HEK293T (cell line): ENCODE results near the gene ADIRF.

Source experiments
- CTCF ChIA-PET: fragments of 350-600 bp; formaldehyde crosslinking; extraction: SDS; loops from one replicate; lab custom pipeline; 2021; ENCODE audit warnings: antibody characterized with exemption, inconsistent platforms; lab: Yijun Ruan, JAX
- POLR2A ChIA-PET: fragments of 350-600 bp; formaldehyde crosslinking; extraction: SDS; loops from one replicate; lab custom pipeline; 2020; ENCODE audit warnings: antibody characterized with exemption, inconsistent platforms; lab: Yijun Ruan, JAX
- DNase-seq: peaks from one replicate; pipeline ENCODE4 v3.0.0; 2012; ENCODE audit warnings: mixed read lengths; ENCODE audit errors: extremely low spot score
- ARNT ChIP-seq: fragments of 450-650 bp; IDR thresholded peaks from 2 replicates; pipeline ENCODE4 v1.6.1; 2017; ENCODE audit warnings: mild to moderate bottlenecking
- BHLHE40 ChIP-seq: fragments of 450-650 bp; IDR thresholded peaks from 2 replicates; pipeline ENCODE4 v1.6.1; 2016; ENCODE audit warnings: mild to moderate bottlenecking, moderate library complexity, borderline replicate concordance
- CTBP1 ChIP-seq: fragments of 450-650 bp; IDR thresholded peaks from 2 replicates; pipeline ENCODE4 v1.6.1; 2016; ENCODE audit warnings: borderline replicate concordance
- ELF4 ChIP-seq: fragments of 450-650 bp; IDR thresholded peaks from 2 replicates; pipeline ENCODE4 v1.6.1; 2017; ENCODE audit warnings: antibody characterized with exemption
- FOXA1 ChIP-seq: fragments of 450-650 bp; IDR thresholded peaks from 2 replicates; pipeline ENCODE4 v1.6.1; 2016; ENCODE audit warnings: mild to moderate bottlenecking
- FOXK2 ChIP-seq: fragments of 450-650 bp; IDR thresholded peaks from 2 replicates; pipeline ENCODE4 v1.6.1; 2016; ENCODE audit warnings: mild to moderate bottlenecking
- FOXM1 ChIP-seq: fragments of 450-650 bp; IDR thresholded peaks from 2 replicates; pipeline ENCODE4 v1.6.1; 2017; ENCODE audit warnings: mild to moderate bottlenecking, borderline replicate concordance
- HDGF ChIP-seq: fragments of 450-650 bp; IDR thresholded peaks from 2 replicates; pipeline ENCODE4 v1.6.1; 2017; ENCODE audit warnings: antibody characterized with exemption, borderline replicate concordance
- L3MBTL2 ChIP-seq: fragments of 450-650 bp; conservative IDR thresholded peaks from 2 replicates; pipeline ENCODE4 v1.6.1; 2016; ENCODE audit warnings: mild to moderate bottlenecking
- LEF1 ChIP-seq: fragments of 450-650 bp; IDR thresholded peaks from 2 replicates; pipeline ENCODE4 v1.6.1; 2017; ENCODE audit warnings: mild to moderate bottlenecking, borderline replicate concordance
- NFRKB ChIP-seq: fragments of 450-650 bp; IDR thresholded peaks from 2 replicates; pipeline ENCODE4 v1.6.1; 2016; ENCODE audit warnings: mild to moderate bottlenecking, moderate library complexity
- PKNOX1 ChIP-seq: fragments of 450-650 bp; IDR thresholded peaks from 2 replicates; pipeline ENCODE4 v1.6.1; 2016
- SP1 ChIP-seq: fragments of 450-650 bp; IDR thresholded peaks from 2 replicates; pipeline ENCODE4 v1.6.1; 2017
- SUZ12 ChIP-seq: fragments of 450-650 bp; IDR thresholded peaks from 2 replicates; pipeline ENCODE4 v1.6.1; 2016; ENCODE audit warnings: mild to moderate bottlenecking
- TARDBP ChIP-seq: fragments of 450-650 bp; IDR thresholded peaks from 2 replicates; pipeline ENCODE4 v1.6.1; 2016
- ZNF384 ChIP-seq: fragments of 450-650 bp; IDR thresholded peaks from 2 replicates; pipeline ENCODE4 v1.6.1; 2016

ADIRF gene

GRCh38 chr10:86963341-86963919 is 4.9 kb upstream of the ADIRF start:
- DNase-seq: no peak
- POLR2A ChIA-PET: no interaction called here
- CTCF ChIA-PET: interaction anchor here (1.1 kb wide), 1 partner anchor 270 kb away, joined by 3 read pairs; no protein-coding TSS in a partner anchor

GRCh38 chr10:86964061-86964846 is 4.0 kb upstream of the ADIRF start:
- DNase-seq: no peak
- ChIA-PET CTCF (interaction anchor here (1.0 kb wide), 1 partner anchor 24 kb away, joined by 4 read pairs; no protein-coding TSS in a partner anchor), POLR2A (no interaction called here)
- TF ChIP-seq CTBP1 (no peak), ZNF384 (no peak), SP1 (no peak), PKNOX1 (no peak), FOXM1 (no peak), LEF1 (no peak), ARNT (no peak), BHLHE40 (no peak), SUZ12 (no peak), ELF4 (no peak), L3MBTL2 (no peak), TARDBP (no peak), HDGF (no peak), FOXK2 (no peak), FOXA1 (no peak)

More at GRCh38 chr10:86963341-86963919, 4.9 kb upstream of the ADIRF start:
- TF ChIP-seq LEF1 (no peak), SUZ12 (no peak), ZNF384 (no peak), SP1 (no peak)

GRCh38 chr10:86964847-86965190 is 3.5 kb upstream of the ADIRF start:
- TF ChIP-seq LEF1 (no peak), SP1 (no peak), SUZ12 (no peak), NFRKB (no peak), L3MBTL2 (no peak), FOXM1 (no peak), ELF4 (no peak), FOXK2 (no peak), ZNF384 (no peak), ARNT (no peak), FOXA1 (no peak), CTBP1 (no peak), TARDBP (no peak), PKNOX1 (no peak), BHLHE40 (no peak)
- no peak for DNase-seq
- CTCF ChIA-PET: interaction anchor here (0.8 to 1.0 kb wide), 2 partner anchors 25 to 67 kb away, joined by 3 to 4 read pairs; no protein-coding TSS in a partner anchor
- POLR2A ChIA-PET: no interaction called here

- DNase-seq: no peak
- ChIA-PET POLR2A (interaction anchor here (0.6 to 0.9 kb wide), 3 partner anchors 9 to 251 kb away, joined by 3 read pairs; partner anchors contain the start of gene MMRN2), CTCF (interaction anchor here (0.6 to 1.1 kb wide), 7 partner anchors 10 to 208 kb away, joined by 3 to 6 read pairs (median 3); no protein-coding TSS in a partner anchor)
Observed at GRCh38 chr10:86965986-86966654, 2.2 kb upstream of the ADIRF start.

More at GRCh38 chr10:86965986-86966654, 2.2 kb upstream of the ADIRF start:
- TF ChIP-seq ARNT: no peak
- TF ChIP-seq HDGF: no peak
- TF ChIP-seq BHLHE40: no peak
- no peak for TF ChIP-seq ELF4
- no peak for TF ChIP-seq FOXM1
- no peak for TF ChIP-seq TARDBP
- no peak for TF ChIP-seq FOXA1
- no peak for TF ChIP-seq SUZ12
- TF ChIP-seq FOXK2: no peak
- no peak for TF ChIP-seq CTBP1
- no peak for TF ChIP-seq LEF1
- no peak for TF ChIP-seq L3MBTL2
- TF ChIP-seq SP1: no peak
- no peak for TF ChIP-seq ZNF384
- TF ChIP-seq PKNOX1: no peak
- no peak for TF ChIP-seq NFRKB
